HFF-Myc (cell line): ENCODE results near the gene CNIH3.
"Not testable (repeated sequence)": the region's sequence is repeated elsewhere in the genome, so short reads cannot be mapped to it uniquely, and the experiment has no call there.

Source experiments
- DNase-seq: peaks from one replicate; pipeline ENCODE4 v3.0.0-alpha.2; 2011; ENCODE audit warnings: low read depth; ENCODE audit errors: extremely low read depth
- H3K4me3 ChIP-seq: replicated peaks from 2 replicates; pipeline ENCODE4 v1.5.1; 2011; ENCODE audit warnings: low read depth, mild to moderate bottlenecking, control low read depth, low read length
- TF ChIP-seq, protein P1 (sequence below): IDR thresholded peaks from 2 replicates; pipeline ENCODE4 v1.5.1; 2012; ENCODE audit warnings: mild to moderate bottlenecking, low read depth, low read length, control low read depth; ENCODE audit errors: missing control alignments

The CNIH3 gene

DNA sequence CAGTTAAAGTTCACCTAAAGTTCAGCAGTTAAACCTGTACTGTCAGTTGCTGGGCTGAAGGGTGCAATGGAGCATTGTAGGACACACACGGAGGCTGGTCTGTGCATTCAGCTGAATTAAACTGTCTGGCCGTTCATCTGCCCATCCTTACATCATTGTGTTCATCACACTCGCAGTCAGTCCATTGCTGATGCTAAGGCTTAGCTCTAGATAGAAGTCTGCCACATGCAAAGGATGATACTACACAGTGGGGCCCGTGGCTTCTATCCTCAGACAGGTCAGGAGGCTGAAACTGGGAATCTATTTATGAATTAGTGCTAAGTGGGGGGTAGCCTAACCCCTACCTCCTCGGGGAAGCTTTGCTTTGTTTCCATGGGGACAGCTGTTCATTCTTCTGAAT, 60.4 kb downstream of the CNIH3 start:
- no peak overlapping the region for H3K4me3 ChIP-seq
- DNase-seq = no peak
- TF ChIP-seq, protein P1, sequence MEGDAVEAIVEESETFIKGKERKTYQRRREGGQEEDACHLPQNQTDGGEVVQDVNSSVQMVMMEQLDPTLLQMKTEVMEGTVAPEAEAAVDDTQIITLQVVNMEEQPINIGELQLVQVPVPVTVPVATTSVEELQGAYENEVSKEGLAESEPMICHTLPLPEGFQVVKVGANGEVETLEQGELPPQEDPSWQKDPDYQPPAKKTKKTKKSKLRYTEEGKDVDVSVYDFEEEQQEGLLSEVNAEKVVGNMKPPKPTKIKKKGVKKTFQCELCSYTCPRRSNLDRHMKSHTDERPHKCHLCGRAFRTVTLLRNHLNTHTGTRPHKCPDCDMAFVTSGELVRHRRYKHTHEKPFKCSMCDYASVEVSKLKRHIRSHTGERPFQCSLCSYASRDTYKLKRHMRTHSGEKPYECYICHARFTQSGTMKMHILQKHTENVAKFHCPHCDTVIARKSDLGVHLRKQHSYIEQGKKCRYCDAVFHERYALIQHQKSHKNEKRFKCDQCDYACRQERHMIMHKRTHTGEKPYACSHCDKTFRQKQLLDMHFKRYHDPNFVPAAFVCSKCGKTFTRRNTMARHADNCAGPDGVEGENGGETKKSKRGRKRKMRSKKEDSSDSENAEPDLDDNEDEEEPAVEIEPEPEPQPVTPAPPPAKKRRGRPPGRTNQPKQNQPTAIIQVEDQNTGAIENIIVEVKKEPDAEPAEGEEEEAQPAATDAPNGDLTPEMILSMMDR = no peak

DNA sequence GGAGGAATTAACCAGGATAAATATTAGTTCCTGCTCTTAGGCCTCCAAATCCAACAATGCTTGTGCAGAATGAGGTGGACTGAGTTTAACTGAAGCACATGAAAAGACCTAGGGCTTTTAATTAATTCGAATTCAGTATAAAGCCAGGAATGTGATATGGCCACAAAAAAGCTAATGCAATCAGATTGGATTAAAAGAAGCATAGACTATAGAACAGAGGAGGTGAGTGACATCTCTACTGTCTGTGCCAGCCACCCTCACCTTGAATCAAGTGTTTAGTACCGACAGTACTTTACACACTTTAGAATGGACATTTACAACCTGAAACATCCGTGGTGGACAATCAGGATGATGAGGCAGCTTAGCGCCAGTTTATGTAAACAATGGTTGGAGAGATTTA, 62.1 kb downstream of the CNIH3 start:
- TF ChIP-seq, protein P1 = no peak
- H3K4me3 ChIP-seq = no peak overlapping the region
- no peak for DNase-seq

DNA sequence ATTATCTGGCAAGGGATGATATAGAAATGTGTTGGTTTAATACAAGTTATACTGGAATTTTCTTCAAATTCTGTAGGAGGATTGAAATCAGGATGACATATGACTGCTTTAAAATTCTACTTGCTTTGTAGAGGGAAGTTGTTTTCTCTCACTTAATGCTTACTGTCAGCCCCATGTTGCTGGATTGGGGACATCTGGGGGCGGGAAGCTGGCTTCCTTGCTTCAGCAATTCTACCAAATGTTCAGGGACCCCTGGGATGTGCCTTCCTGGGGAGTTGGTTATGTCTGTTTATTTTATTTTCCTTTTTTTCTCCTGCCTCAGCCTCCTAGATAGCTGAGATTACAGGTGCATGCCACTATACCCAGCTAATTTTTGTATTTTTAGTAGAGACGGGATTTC, 63.5 kb downstream of the CNIH3 start:
- H3K4me3 ChIP-seq = no peak overlapping the region
- TF ChIP-seq, protein P1 = no peak
- DNase-seq = no peak

DNA sequence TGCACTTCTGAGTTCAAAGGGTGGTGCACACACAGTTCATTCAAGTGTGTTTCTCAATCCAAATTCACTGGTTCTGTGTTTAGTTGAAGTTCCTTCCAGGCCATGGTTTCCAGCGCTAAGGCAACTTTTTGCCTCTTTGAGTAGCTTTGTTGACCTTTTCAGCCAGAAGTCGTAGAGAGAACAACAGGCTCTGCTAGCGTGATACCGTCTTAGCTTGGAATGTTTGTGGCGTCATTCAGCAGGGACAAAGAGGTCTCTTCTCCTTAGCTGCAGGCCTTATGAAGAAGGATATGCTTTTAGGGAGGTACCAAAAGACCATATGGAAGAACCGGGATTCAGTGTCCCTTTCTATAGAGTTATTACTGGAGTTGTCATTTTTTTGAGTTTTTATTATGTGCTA, 65.7 kb downstream of the CNIH3 start:
- TF ChIP-seq, protein P1 = no peak
- no peak for DNase-seq
- no peak overlapping the region for H3K4me3 ChIP-seq

DNA sequence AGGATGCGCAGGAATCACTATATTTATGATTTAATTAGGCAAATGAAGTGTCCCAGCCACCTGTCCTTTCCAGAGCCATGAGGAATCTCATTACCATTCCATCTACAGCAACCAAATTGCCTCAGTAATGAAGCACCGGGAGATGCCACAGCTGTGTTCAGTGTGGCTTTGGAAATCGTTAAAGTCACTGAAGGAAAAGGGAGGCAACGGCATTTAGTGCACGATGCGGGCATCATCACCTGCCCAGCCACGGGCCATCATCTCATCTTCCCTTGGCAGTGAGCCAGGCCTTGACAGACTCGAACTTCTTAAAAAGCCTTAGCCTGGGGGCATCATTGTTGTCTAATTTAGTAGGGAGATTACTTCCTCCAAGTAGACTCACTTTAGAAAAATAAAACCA, 67.8 kb downstream of the CNIH3 start:
- TF ChIP-seq, protein P1 = no peak
- no peak overlapping the region for H3K4me3 ChIP-seq
- no peak for DNase-seq

DNA sequence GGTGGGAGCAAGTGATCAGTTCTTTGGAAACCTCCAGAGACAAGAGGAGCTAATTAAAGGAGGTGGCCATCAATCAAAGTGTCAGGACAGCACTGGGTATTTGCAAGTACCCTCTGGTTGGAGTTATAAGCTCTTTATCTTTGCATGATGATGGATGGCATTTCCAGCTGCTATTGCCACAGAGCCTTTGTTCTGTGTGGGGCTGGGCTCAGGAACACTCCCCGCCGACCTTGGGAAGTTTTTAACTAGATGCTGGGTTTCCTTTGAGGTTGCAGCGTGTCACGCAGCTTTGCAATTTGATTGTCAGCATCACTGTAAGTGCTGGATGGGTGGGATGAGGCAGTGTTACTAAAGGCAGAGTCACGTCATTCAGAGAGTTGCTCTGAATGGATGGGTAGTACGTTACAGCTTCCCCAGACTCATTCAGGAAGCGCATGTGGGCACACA, 68.9 kb downstream of the CNIH3 start:
- TF ChIP-seq, protein P1 = no peak
- H3K4me3 ChIP-seq = no peak overlapping the region
- DNase-seq = no peak

DNA sequence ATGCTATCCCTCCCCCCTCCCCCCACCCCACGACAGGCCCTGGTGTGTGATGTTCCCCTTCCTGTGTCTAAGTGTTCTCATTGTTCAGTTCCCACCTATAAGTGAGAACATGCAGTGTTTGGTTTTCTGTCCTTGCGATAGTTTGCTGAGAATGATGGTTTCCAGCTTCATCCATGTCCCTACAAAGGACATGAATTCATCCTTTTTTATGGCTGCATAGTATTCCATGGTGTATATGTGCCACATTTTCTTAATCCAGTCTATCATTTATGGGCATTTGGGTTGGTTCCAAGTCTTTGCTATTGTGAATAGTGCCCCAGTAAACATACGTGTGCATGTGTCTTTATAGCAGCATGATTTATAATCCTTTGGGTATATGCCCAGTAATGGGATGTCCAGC, 70.0 kb downstream of the CNIH3 start:
- DNase-seq, H3K4me3 ChIP-seq: not testable (repeated sequence)

DNA sequence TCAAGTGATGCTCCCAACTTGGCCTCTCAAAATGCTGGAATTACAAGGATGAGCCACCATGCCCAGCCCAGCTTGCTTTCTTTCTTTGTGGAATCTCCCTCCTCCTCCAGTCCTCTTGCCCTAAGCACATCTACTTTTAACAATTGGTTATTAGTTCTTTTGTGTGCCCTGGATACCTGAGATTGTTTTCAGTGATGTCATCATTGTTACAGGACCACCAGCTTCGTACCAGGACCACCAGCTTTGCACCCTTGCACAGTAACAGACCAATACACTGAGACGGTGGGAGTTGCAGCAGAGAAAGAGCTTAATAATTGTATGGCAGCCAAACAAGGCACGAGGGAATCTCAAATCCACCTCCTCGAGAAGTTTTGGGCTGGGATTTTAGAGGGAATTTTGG, 71.3 kb downstream of the CNIH3 start:
- TF ChIP-seq, protein P1 = no peak
- no peak for DNase-seq
- no peak overlapping the region for H3K4me3 ChIP-seq
